HG02870 (cell line): ENCODE results near the gene CLDN9.
A peak's percentile ranks its signal among the peaks of the same experiment; 100 is the strongest.

Experiments
- ATAC-seq: cut with Tn5 transposase; IDR thresholded peaks from one replicate; pipeline ENCODE4 v1.9.1; 2021; ENCODE audit warnings: mild to moderate bottlenecking, moderate library complexity; ENCODE audit not compliant: unreplicated experiment

CLDN9 gene

GRCh38 chr16:2973605-2974318 lies 39.0 kb upstream of the CLDN9 start:
- no peak for ATAC-seq

- no peak for ATAC-seq
These were observed 38.2 kb upstream of the CLDN9 start for GRCh38 chr16:2974319-2975056.

GRCh38 chr16:2975161-2975795 lies 37.4 kb upstream of the CLDN9 start:
- ATAC-seq, result no peak

GRCh38 chr16:2976201-2976600 lies 36.5 kb upstream of the CLDN9 start:
- no peak for ATAC-seq

GRCh38 chr16:2976673-2977072 lies 36.0 kb upstream of the CLDN9 start:
- ATAC-seq, result no peak

- no peak for ATAC-seq
These were observed 35.3 kb upstream of the CLDN9 start for GRCh38 chr16:2977440-2977839.

- ATAC-seq, result peak; percentile 11
These were observed 33.0 kb upstream of the CLDN9 start for GRCh38 chr16:2979669-2980226.

GRCh38 chr16:2980227-2981176 lies 32.2 kb upstream of the CLDN9 start, which contains the start of gene PKMYT1:
Gene PKMYT1 (minus strand): TSS chr16:2980446. CDS start chr16:2979657, 789 bp downstream.
- ATAC-seq, result peak; percentile 60

GRCh38 chr16:2981177-2981898 lies 31.4 kb upstream of the CLDN9 start:
- no peak for ATAC-seq

GRCh38 chr16:2981899-2982250 lies 30.8 kb upstream of the CLDN9 start:
- ATAC-seq, result no peak

GRCh38 chr16:2982402-2982801 lies 30.3 kb upstream of the CLDN9 start:
- ATAC-seq, result no peak

GRCh38 chr16:2983706-2984136 lies 29.0 kb upstream of the CLDN9 start:
- ATAC-seq, result no peak

GRCh38 chr16:2985462-2985861 lies 27.3 kb upstream of the CLDN9 start:
- ATAC-seq, result no peak

- no peak for ATAC-seq
These were observed 26.8 kb upstream of the CLDN9 start for GRCh38 chr16:2985893-2986355.

GRCh38 chr16:2986623-2987188 lies 26.0 kb upstream of the CLDN9 start:
- no peak for ATAC-seq

- ATAC-seq, result no peak
These were observed 25.4 kb upstream of the CLDN9 start for GRCh38 chr16:2987286-2987685.

GRCh38 chr16:2987833-2988232 lies 24.9 kb upstream of the CLDN9 start:
- ATAC-seq, result no peak

GRCh38 chr16:2988590-2989099 lies 24.1 kb upstream of the CLDN9 start:
- no peak for ATAC-seq

- ATAC-seq, result no peak
These were observed 21.8 kb upstream of the CLDN9 start for GRCh38 chr16:2990891-2991290.
